GM12875 (cell line): Measurements from ENCODE around the gene ARMCX6.
"Not testable (repeated sequence)": the region's sequence is repeated elsewhere in the genome, so short reads cannot be mapped to it uniquely, and the experiment has no call there.

Experiments used
- H3K4me3 ChIP-seq: one replicate; pipeline ENCODE4 v1.5.1; 2011; ENCODE audit warnings: low read depth, low read length, control low read depth
- CTCF ChIP-seq: IDR thresholded peaks from 2 replicates; pipeline ENCODE4 v1.5.1; 2011; ENCODE audit warnings: low read depth, mild to moderate bottlenecking, control low read depth, inconsistent platforms, low read length, moderate library complexity, borderline replicate concordance; ENCODE audit not compliant: insufficient read depth

Gene ARMCX6

GRCh38 chrX:101642093-101642492 lies 24.3 kb upstream of the ARMCX6 start:
- H3K4me3 ChIP-seq = no peak overlapping the region
- TF ChIP-seq CTCF = no peak

GRCh38 chrX:101639583-101639982 lies 21.8 kb upstream of the ARMCX6 start:
- TF ChIP-seq CTCF = no peak
- no peak overlapping the region for H3K4me3 ChIP-seq

GRCh38 chrX:101619364-101619763 lies 1.6 kb upstream of the ARMCX6 start:
- no peak for TF ChIP-seq CTCF
- H3K4me3 ChIP-seq = no peak overlapping the region

- no peak overlapping the region for H3K4me3 ChIP-seq
- no peak for TF ChIP-seq CTCF
Measured at GRCh38 chrX:101605728-101606127, 12.1 kb downstream of the ARMCX6 start.

- TF ChIP-seq CTCF = no peak
- no peak overlapping the region for H3K4me3 ChIP-seq
Measured at GRCh38 chrX:101605146-101605545, 12.7 kb downstream of the ARMCX6 start.

- TF ChIP-seq CTCF = no peak
- no peak overlapping the region for H3K4me3 ChIP-seq
Measured at GRCh38 chrX:101602077-101602476, 15.7 kb downstream of the ARMCX6 start.

GRCh38 chrX:101599592-101599991 lies 18.2 kb downstream of the ARMCX6 start:
- H3K4me3 ChIP-seq = not testable (repeated sequence)
